ENCODE measurements around the gene VPS13D.
"Not testable (repeated sequence)": the region's sequence is repeated elsewhere in the genome, so short reads cannot be mapped to it uniquely, and the experiment has no call there.

Gene VPS13D

DNA sequence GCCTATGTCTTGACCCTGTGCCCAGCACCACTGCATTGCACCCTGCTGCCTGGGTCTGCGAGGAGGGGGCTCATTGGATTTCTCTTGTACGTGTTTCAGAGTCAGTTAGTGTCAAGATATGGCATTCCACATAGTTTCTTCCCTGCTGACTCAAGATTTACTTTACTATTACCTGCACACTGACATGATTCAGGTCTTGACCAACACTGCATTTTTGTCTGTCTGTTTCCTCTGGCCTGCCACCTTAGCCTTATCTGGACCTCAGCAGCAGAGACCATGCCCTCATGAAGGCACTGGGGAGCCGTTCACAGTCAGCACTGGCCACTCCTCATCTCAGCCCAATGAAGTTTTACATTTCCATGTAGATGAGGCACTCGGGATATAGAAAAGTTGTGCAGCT, 232.8 kb downstream of the VPS13D start:
- no peaks in the 10 kb centered on the region for H3K9me3 ChIP-seq (ENCODE audit: control insufficient read depth, insufficient read depth, low read length)
- no peaks in the 10 kb centered on the region; the same call in 1 of the 2 replicates for H3K36me3 ChIP-seq (ENCODE audit: insufficient read depth, low read length)
- no peaks in the 10 kb centered on the region for H3K4me1 ChIP-seq (ENCODE audit: insufficient read depth, low read length)
- H3K9ac ChIP-seq (ENCODE audit: low read depth, low read length): no peak overlapping the region

DNA sequence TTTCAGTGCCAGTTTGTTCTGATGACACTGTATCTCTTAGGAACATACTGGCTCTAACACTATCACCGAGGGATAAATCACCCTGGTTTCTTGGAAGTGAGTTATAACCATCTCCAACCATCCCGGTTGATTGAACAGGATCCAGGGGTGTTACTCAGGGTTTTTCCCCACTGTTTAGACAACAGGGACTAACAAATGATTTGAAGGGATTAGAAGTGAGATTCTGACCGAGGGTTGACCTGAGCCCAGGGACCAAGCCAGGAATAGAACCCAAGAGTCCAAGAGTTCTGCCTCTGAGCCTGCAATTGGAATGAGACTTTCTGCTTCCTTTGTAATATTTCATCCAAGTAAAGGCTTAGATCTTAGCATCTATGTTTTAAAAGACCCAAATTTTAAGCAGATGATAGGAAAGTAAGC, 234.2 kb downstream of the VPS13D start:
- Histone ChIP-seq H3K36me3 (ENCODE audit: insufficient read depth, low read length) (no peaks in the 10 kb centered on the region; the same call in 1 of the 2 replicates), H3K9ac (ENCODE audit: low read depth, low read length) (no peak overlapping the region), H3K9me3 (ENCODE audit: control insufficient read depth, insufficient read depth, low read length) (no peaks in the 10 kb centered on the region), H3K4me1 (ENCODE audit: insufficient read depth, low read length) (no peaks in the 10 kb centered on the region)

DNA sequence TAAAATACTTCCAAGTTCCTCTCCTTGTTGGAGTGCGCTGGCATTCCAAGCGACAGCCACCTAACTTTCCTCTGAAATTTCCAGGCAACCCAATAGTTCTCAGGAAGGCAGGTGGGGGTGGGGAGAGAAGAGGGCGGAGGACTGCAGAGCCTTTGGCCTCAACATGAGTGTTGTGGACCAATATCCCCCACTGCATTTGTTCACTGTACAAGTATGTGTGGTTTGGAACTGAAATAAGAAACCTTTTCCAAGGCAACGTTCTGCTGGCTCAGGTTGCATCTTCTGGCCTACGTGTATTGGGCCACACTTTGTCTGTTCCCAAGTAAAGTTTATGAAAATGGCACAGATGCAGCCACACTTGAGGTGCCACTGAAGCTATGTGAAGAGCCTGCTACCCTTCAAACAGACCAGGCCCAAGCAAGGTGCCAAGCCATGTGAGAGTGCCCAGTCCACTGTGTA, 234.8 kb downstream of the VPS13D start:
- Histone ChIP-seq H3K9ac (ENCODE audit: low read depth, low read length) (no peak overlapping the region), H3K4me1 (ENCODE audit: insufficient read depth, low read length) (no peaks in the 10 kb centered on the region), H3K36me3 (ENCODE audit: insufficient read depth, low read length) (no peaks in the 10 kb centered on the region; the same call in 1 of the 2 replicates), H3K9me3 (ENCODE audit: control insufficient read depth, insufficient read depth, low read length) (no peaks in the 10 kb centered on the region)

DNA sequence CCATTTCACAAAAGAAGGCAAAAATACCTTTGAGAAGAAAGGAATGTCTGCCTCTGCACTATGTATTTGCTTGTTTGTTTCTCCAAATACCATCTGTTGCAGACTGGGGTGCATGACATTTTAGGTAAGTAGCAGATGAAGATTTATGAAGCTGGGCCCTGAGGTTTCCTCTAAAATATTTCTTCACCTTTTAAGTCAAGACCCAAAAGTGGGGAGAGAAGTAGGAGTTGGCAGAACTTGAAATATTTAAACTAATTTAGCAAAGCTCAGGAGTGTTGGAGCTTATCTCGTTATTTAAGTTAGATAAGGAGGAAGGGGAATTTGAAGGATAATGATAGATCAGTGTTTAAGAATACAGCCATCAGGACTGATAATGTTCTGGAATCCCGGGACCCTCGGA, 235.3 kb downstream of the VPS13D start:
- Histone ChIP-seq H3K9me3 (ENCODE audit: control insufficient read depth, insufficient read depth, low read length) (no peaks in the 10 kb centered on the region), H3K4me1 (ENCODE audit: insufficient read depth, low read length) (no peaks in the 10 kb centered on the region), H3K36me3 (ENCODE audit: insufficient read depth, low read length) (no peaks in the 10 kb centered on the region; the same call in 1 of the 2 replicates), H3K9ac (ENCODE audit: low read depth, low read length) (no peak overlapping the region)

DNA sequence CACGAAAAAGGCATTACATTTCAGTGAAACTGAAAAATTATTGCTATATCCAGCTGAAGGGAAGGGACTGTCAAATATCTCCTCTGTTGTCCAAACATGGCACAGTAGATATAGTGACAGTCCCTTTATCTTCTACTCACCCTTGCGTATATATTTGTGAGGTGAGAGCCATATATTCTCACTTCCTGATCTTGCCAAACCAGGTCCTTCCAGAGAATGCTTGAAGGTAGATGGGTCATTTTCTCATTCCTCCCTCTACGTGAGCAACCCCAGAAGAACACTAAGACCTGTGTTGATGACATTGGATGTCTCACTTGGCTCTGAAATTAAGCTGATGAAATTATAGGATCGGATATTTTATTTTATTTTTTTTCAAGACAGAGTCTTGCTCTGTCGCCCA, 237.0 kb downstream of the VPS13D start:
- Histone ChIP-seq H3K36me3 (ENCODE audit: insufficient read depth, low read length) (no peaks in the 10 kb centered on the region; the same call in 1 of the 2 replicates), H3K9ac (ENCODE audit: low read depth, low read length) (no peak overlapping the region), H3K9me3 (ENCODE audit: control insufficient read depth, insufficient read depth, low read length) (no peaks in the 10 kb centered on the region), H3K4me1 (ENCODE audit: insufficient read depth, low read length) (no peaks in the 10 kb centered on the region)

DNA sequence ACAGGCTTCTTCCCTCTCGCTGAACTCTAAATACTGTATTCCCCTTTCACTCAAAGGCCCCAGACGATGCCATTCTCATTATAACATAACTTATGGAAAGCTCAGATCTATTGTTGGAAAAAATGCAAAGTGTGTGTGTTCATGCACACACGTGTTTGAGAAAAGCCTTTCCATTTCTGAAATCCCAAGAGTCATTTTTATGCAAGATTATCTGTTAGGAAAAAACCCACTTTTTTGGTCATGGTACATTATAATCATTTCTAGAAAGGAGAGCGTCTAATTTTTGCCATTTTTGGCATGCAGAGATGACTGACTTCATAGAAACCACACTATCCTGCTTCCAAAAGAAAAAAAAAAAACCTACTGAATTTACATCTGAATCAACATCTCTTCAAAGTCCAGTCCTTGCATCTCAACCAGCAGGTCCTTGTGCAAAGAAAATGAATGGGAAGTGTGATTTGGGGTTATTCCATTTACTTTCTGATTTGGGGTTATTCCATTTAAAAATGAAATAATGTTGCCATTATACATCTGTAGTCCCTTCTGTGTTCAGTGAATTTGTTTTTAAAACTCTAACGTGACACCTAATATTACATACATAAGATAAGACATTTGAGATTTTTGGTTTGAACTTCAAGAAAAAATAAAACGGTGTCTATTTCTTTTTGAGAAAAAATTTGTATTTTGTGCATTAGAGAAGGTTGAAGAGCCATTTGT, 237.9 kb downstream of the VPS13D start:
- Histone ChIP-seq H3K4me1 (ENCODE audit: insufficient read depth, low read length) (no peaks in the 10 kb centered on the region), H3K9me3 (ENCODE audit: control insufficient read depth, insufficient read depth, low read length) (no peaks in the 10 kb centered on the region; the same call in 1 of the 2 replicates), H3K36me3 (ENCODE audit: insufficient read depth, low read length) (no peaks in the 10 kb centered on the region), H3K9ac (ENCODE audit: low read depth, low read length) (no peak overlapping the region)

DNA sequence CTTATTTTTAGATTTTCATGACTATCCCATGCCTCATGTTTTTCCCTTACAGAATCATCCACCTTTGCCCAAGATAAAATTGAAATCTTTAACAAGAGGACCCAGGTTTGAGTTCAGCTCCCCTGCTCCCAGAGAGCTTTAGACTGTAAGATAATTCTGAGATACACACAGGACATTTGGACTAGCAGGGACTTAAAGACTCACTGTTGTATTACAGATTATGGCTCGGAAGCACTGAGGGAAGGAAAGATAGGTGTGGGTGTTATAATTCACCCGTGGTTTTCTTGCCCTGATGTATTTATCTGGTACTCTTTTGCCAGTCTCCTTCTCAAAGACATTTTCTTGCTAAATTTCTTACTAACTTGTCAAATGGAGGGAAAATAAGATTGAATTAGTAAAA, 238.5 kb downstream of the VPS13D start:
- Histone ChIP-seq H3K4me1 (ENCODE audit: insufficient read depth, low read length) (no peaks in the 10 kb centered on the region), H3K9me3 (ENCODE audit: control insufficient read depth, insufficient read depth, low read length) (peaks cover 2% of the 10 kb centered on the region; the same call in 1 of the 2 replicates)

DNA sequence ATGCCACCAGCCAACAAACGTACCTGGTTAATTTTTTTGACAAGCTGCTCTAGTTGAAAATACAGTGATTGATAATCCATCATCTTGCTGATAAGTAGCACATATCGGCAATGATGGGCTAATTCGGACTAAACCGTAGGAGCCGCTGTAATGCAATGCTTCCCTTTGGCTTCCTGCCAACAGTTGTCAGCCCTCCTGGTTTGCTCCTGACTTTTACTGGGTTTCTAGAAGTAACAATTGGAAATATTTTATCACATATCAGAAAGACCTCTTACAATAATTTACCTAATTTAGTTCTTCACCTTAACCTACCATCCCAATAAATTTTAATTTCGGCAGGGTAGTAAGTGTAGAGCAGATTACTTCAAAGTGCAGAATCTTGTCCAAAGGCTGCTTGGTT, 239.7 kb downstream of the VPS13D start:
- H3K36me3 ChIP-seq (ENCODE audit: insufficient read depth, low read length): no peaks in the 10 kb centered on the region

More for the DNA sequence above, 238.5 kb downstream of the VPS13D start:
- H3K9ac ChIP-seq (ENCODE audit: low read depth, low read length): no peak overlapping the region
- no peaks in the 10 kb centered on the region for H3K36me3 ChIP-seq (ENCODE audit: insufficient read depth, low read length)

DNA sequence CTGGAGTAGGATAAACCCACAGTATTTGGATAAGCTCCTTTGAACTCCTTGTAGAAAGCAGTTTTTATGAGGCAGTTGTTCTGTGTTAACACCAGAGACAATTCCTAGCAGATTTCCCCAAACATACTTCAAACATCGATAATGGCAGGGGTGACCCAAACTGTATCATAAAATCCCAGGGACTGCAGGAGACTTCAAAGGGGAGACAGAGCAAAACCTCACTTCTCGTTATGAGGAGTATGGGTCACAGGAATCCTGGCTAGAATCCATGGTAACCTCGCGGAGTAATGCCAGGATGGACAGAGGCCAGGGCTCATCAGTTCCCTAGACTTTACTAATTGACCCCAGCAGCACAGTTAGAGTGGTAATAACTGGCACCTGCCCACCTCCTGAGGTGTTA, 240.2 kb downstream of the VPS13D start:
- Histone ChIP-seq H3K36me3 (ENCODE audit: insufficient read depth, low read length) (no peaks in the 10 kb centered on the region), H3K9ac (ENCODE audit: low read depth, low read length) (no peak overlapping the region), H3K4me1 (ENCODE audit: insufficient read depth, low read length) (no peaks in the 10 kb centered on the region), H3K9me3 (ENCODE audit: control insufficient read depth, insufficient read depth, low read length) (peaks cover 9% of the 10 kb centered on the region)

More for the DNA sequence above, 239.7 kb downstream of the VPS13D start:
- Histone ChIP-seq H3K4me1 (ENCODE audit: insufficient read depth, low read length) (no peaks in the 10 kb centered on the region), H3K9ac (ENCODE audit: low read depth, low read length) (no peak overlapping the region), H3K9me3 (ENCODE audit: control insufficient read depth, insufficient read depth, low read length) (peaks cover 8% of the 10 kb centered on the region)

DNA sequence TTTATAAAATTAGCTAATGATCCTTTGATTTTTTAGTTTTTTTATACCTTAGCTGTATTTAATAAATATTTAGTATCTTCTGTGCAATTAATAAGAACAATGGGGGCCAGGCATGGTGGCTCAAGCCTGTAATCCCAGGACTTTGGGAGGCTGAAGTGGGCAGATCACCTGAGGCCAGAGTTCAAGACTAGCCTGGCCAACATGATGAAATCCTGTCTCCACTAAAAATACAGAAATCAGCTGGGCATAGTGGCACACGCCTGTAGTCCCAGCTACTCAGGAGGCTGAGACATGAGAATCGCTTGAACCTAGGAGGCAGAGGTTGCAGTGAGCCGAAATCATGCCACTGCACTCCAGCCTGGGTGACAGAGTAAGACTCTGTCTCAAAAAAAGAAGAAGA, 241.1 kb downstream of the VPS13D start:
- H3K36me3 ChIP-seq (ENCODE audit: insufficient read depth, low read length); H3K9ac ChIP-seq (ENCODE audit: low read depth, low read length); H3K9me3 ChIP-seq (ENCODE audit: control insufficient read depth, insufficient read depth, low read length); H3K4me1 ChIP-seq (ENCODE audit: insufficient read depth, low read length): not testable (repeated sequence)

DNA sequence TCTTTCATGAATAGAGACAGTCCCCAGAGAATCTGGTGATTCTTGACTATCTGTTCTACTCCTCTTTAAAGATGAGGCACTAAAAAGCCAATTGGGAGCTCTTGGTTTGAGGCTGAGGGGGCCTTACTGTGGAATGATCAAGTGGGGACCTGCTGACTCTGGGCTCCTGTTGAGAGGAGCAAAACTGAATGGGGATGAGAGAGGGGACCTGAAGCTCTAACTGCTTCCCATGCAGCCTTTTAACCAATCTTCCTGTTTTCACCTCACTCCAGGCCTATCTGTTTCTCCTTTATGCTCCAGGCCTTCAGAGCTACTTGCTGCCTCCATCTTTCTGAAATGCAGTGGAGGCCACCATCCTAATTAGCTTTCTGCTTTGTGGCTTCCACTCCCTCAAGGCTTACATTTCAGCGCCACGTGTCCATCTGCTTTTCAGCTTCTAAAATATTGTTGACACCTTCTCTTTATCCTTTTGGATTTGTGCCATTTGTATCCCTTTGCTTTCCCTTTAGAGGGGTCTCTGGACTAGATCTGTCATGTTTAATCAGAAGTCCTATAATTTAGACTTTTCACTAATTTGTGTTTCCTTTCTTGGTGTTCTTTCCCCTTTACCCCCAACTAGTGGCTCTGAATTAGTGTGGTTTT, 242.4 kb downstream of the VPS13D start:
- Histone ChIP-seq H3K9ac (ENCODE audit: low read depth, low read length) (no peak overlapping the region), H3K36me3 (ENCODE audit: insufficient read depth, low read length) (no peaks in the 10 kb centered on the region), H3K9me3 (ENCODE audit: control insufficient read depth, insufficient read depth, low read length) (peaks cover 9% of the 10 kb centered on the region), H3K4me1 (ENCODE audit: insufficient read depth, low read length) (no peaks in the 10 kb centered on the region)

DNA sequence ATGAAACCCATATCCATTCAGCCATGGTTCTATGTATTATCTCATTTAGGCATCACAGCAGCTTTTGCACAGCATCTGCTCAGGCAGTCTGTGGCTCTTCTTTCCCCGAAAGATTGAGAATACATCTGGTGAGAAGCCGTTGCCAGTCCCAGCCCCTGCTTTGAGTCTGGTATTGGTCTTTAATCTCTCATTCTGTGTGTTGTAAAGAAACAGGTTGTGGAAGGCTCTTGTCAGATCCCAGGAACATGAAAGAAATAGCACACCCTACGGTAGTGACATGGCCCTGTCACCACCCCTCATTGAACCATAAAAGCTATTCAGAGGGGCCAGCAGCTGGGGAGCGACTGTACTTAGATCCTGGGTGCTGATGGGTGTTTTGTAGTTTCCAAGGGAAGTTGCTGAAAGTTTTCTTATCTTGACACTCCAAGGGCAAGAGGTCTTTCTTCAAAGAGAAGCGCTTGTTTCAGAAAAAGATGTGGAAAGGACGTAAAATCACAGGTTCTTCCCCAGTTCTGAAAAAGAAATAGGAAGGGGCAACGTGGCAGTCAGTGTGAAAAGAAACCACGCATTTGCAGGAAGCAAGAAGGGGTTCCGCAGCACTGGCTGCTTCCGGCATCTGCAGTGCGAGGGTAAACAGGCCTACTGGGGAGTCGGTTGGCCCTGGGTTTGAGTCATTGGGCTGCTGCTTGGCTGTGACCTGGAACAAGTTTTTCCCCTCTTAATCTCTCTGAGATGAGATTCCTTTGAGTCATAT, 243.1 kb downstream of the VPS13D start:
- no peaks in the 10 kb centered on the region for H3K36me3 ChIP-seq (ENCODE audit: insufficient read depth, low read length)
- peaks cover 9% of the 10 kb centered on the region for H3K9me3 ChIP-seq (ENCODE audit: control insufficient read depth, insufficient read depth, low read length)
- H3K9ac ChIP-seq (ENCODE audit: low read depth, low read length): no peak overlapping the region
- 0 out of 2 replicates have a peak, but pooled peaks cover under 1% of the 10 kb centered on the region for H3K4me1 ChIP-seq (ENCODE audit: insufficient read depth, low read length)

DNA sequence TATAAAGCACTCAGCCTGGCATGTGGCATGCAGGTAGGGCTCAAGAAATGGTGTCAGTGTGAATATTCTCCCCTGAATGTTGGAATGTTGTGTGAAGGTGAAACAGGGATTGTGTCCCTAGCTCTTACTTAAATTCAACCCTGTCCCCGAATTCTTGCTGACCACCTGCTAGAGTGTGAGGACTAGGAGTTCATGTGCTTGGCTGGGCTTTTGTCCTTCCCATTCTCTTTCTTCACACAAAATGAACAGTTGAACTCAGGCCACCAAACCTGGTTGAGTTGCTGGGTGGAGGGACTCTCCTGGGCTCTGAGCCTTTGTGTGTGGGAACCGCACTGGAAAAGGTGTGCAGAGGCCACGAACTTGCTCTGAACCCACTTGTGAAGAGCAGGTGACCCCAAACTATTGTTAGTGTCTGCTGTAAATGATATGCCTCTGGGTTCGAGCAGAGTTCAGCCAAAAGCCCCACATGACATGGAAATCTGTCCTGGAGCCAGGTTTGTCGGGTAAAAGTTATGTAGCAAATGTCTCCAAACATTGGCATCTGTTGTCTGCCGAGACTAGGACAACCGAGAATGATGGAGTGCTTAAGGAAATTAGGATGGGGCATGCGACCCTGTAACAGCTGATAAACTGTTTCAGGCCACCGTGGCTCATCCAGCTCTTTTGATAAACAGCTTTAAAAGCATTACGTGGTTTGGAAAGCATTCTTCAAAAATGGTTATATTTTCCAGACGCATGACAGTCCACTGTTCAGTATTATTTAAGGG, 243.9 kb downstream of the VPS13D start:
- Histone ChIP-seq H3K9me3 (ENCODE audit: control insufficient read depth, insufficient read depth, low read length) (peaks cover 9% of the 10 kb centered on the region), H3K9ac (ENCODE audit: low read depth, low read length) (no peak overlapping the region), H3K36me3 (ENCODE audit: insufficient read depth, low read length) (no peaks in the 10 kb centered on the region), H3K4me1 (ENCODE audit: insufficient read depth, low read length) (peaks cover 6% of the 10 kb centered on the region; the same call in 1 of the 2 replicates)

DNA sequence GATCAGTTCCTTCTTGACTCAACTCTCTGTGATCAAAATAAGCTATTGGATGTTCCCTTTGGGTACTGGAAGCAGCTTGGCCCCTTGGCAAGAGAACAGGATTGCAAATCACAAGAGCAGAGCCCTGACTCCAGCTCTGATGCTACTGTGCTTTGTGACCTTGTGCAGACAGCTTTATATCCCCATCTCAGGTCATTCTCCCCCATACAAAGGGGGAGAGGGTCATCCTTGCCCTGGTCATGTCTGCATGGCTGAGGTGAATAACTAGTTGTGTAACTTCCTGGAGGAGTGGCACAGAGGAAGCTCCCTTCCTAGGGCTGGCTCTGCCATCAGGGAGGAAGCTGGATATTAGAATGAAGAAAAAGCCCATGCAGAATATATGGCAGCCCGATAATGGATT, 245.3 kb downstream of the VPS13D start:
- H3K4me1 ChIP-seq (ENCODE audit: insufficient read depth, low read length): peaks cover 6% of the 10 kb centered on the region; the same call in 1 of the 2 replicates
- H3K36me3 ChIP-seq (ENCODE audit: insufficient read depth, low read length): no peaks in the 10 kb centered on the region
- H3K9ac ChIP-seq (ENCODE audit: low read depth, low read length): no peak overlapping the region
- peaks cover 9% of the 10 kb centered on the region for H3K9me3 ChIP-seq (ENCODE audit: control insufficient read depth, insufficient read depth, low read length)
